NCI-H1436 treated with DMSO at 0.1 percent for 48 hours (cell line): ENCODE data around the gene IMPG2.

Source experiments
- DNase-seq: peaks from one replicate; lab custom pipeline; 2025; lab: John Stamatoyannopoulos, UW

The IMPG2 gene

DNA sequence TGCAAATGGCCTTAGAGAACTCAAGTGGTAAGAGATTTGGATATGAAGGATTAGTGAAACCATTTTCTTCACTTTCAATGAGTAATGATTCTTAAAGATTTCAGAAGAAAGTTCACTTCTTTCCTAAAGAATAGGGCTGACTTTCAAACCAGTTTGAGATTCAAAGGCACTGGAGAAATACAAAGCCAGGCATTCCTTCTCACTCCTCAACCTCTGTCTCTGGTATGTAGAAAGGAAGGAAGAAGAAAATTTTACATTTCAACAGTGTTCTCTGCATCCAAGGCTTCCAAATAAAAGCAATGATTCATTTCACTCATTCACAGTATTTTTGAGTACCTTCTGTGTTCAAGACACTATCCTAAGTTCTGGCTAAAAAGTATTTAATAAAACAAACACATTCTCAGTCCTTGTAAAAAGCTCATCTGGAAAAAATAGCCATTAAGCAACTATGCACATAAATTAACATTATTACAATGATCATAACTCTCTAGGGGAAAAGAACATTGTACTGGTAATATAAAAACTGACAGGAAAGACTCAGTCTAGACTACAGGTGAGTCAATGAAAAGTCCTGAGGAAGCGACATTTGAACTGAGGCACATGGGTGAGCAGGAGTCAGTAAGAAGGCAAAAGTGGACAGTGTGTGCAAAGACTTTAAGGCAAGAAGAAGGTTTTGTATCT is 79.5 kb downstream of the IMPG2 start:
- no peak for DNase-seq

DNA sequence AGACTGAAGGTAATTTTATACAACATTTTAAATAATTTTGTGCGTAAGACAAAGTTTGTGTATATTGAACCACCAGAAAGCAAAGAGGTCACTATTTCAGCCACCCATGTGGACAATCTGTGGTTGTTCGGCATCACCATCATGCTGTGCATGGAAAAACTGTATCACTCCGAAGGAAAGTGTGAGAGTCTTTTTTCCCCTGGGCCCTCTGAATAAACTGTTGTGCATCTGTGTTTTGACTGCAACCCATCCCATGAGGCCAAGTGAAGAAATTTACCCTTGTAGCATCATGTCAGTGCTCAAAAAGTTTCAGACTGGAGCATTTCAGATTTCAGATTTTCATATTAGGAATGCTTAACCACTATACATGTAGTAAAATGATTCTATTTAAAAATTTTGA is 85.3 kb downstream of the IMPG2 start:
- no peak for DNase-seq

DNA sequence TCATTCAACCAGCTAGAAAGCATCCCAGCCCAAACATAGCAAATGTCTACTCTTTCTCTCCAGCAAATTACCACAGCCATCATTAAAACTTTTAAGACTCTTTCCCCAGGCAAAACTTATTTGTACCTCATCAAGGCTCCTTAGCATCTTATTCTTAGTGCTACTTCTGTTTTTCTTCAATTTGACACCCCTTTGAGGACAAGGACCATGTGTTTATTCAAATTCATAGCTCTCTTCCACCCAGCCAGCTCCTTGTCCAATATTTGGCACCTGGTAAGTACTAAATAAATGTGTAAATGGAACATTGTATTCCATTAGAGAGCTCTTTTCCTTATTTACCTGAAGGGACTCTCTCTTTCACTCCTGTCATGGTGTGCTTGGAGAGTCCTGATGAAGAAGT is 89.8 kb downstream of the IMPG2 start:
- DNase-seq, result no peak

DNA sequence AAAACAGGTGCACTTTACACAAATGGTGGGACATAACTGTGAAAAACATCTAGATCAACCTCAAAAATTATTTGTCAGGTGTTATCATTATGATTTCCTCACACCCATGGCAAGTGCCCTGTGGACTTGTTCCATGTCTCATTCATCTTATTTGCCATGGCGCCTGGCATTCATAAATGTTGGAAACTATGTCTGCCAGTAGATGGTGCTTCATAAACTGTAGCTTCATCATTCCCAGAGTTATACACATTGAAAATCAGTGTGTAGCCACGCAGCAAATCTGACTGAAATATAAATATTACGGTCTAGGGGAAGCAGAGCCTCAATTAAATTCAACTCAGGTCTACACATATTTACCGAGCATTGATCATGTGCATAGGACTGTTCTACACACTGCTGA is 90.7 kb downstream of the IMPG2 start:
- DNase-seq, result no peak

DNA sequence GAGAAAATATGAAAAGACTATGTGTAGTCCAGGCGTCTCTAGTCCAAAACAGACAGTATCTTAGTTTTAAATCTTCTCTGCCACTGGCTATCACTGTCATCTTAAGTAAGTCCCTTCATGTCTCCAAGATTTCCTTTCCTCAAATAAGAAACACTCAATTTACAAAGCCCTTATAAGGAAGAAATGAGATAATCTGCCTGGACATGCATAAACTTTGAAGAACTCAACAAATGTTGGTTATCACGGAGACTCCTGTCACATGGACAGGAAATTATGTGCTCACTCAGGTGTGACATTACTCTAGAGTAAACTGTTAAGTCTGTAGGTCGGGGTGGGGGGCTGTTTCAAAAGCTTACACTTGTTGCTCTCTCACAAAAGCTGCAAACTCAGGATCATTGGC is 91.9 kb downstream of the IMPG2 start:
- DNase-seq, result no peak

DNA sequence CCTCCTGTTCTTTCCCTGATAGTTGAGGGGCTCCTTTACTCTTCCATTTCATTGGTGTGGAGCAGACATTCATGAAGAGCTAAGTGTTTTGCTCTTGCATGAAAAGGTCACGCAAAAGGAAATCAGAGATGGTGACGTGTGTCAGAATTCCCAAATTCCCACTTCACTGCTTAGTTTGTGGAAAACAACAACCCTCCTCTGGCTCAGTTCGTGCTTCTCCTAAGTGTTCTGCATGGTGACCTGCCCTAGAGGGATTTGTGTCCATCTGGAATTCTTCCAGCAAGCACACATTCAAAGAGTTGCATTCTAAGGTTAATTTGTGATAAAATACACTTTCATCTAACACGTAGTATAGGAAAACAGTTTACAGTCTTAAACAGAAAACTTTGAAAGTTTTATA is 95.6 kb downstream of the IMPG2 start:
- DNase-seq, result no peak

DNA sequence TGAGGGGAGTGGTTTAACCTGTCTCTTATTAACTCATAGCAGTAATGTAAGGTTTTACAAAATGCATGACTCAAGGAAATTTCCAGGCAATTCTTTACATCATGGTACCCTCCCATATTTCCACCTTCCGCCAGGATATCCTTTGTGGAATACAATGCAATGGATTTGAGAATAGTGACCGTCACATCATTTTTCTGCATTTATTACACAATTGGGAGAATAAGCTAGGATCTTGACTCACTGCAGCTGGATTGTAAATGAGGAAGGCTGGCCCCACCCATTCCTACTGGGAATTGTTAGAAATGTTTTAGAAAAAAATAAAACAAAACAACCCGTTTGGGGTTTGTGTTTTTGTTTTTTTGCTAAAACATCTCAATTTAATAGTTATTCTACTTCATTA is 97.4 kb downstream of the IMPG2 start:
- DNase-seq, result no peak

DNA sequence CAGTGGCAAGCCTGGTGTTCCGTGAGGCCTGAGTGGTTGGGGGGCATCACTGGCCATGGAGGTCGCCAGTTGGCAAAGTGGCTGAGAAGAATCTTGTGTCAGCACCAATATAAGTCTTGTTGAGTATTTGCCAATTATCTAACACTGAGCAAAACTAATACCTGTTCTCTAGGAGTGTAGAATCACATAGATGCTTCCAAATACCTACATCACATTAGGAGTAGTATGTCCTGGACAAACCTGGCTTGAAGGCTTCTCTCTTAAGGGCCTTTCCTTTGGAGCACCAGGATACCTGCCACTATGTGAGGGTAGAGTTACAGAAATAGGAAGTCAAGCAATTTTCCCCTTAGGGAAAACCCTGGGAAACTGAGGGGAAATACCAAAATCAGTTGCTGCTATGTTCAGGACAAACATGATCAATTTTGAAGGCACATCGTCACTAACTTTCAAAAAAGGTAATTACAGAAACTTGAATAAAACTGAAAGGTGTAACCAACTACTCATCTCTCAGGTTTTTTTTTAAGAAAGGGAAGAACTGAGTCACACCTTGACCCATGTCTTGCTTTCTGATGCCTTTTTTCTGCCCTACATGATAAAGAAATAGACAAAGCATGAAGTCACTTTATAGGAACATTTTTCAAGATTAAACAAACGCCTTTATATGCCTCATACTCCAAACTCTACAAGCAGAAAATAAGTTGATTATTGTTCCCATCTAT is 100.4 kb downstream of the IMPG2 start:
- no peak for DNase-seq

DNA sequence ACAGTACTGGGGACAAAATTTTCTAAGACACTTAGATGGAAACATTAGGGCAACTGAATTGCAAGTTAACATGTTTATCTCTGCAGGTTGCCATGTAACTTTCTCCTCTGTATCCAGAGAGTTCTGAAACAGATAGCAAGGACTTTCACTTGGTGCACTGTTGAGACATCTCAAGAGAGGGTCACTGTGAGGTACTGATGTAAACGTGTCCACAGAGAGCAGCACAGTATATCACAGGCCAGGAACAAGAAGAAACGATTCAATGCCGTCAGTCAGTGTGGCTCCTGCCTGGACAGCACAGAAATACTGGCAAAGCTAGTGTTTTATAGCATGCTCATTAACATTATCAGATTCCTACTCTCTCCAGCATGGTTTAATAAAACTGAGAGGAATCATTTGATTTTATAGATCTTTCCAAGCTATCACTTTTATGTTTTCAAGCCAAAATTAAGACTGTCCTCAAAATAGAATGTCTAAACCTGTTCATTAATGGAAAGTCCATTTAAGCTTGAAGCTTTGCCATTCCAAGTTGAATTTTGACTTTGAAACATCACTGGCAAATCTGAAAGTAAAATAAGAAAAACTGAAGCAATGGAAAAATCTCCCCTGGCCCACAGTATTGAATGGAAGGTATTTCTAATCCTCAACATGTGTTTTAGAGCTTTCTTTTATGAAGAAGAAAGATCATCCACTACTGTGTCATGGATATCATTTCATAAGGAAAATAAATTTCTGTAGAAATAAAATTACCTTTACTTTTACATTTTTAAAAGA is 102.7 kb downstream of the IMPG2 start:
- no peak for DNase-seq

DNA sequence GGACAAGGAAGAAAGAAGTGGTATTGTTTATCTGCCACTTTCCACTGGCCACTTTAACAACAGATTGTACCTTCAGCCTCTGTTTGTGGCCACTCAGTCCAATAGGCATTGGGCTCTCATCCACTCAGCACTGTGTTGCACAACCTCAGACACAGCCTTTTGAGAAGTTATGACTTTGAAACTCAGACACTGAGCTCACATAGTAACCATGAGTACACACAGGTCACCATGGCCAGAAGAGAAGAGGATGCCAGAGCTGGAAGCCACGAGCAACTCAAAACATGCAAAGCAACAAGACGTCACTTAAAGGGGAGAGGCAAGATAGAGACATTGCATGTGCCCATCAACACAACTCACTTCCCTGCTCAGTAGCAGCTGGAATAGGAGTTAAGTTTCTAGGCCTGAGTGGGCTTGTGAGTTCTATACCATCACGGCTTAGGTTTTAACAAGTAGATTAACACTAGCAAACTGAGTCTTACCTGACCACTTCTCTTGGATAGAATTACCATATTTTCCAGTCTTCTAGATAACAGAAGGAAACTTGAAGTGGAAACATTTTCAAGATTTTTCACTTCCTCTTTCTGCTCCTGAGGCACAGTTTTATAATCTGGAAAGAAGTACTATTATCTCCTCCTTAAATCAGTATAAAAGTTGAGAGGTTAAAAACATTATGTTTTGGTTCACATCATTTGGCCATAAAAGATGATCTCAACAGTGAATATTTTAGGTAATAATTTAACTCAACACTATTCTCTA is 103.5 kb downstream of the IMPG2 start:
- DNase-seq, result no peak

DNA sequence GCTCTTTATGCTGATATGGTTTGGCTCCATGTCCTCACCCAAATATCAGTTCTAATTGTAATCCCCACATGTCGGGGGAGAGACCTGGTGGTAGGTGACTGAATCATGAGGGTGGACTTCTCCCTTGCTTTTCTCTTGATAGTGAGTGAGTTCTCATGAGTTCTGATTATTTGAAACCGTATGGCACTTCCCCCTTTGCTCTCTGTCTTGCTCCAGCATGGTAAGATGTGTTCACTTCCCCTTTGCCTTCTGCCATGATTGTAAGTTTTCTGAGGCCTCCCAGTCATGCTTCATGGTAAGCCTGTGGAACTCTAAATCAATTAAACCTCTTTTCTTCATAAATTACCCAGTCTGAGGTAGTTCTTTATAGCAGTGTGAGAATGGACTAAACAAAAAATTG is 107.6 kb downstream of the IMPG2 start:
- DNase-seq, result no peak

DNA sequence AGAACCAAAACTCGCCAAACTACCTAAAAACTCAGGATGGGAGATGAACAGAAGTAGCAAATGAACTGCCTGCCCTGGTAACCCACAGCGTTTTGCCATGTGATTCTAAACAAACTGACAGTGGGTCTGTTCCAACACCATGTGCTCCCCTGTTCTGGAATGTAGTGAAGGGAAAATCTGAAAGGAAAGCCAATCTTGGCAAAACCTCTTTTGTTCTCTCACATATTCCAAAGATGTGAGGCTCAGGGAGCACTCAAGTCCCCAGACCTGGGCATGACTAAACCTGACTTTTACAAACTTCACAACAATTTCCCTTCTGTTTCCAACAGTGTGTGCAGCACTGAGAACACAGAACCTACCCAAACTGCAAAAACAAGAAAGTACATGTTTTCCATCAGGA is 116.1 kb downstream of the IMPG2 start:
- DNase-seq, result no peak

DNA sequence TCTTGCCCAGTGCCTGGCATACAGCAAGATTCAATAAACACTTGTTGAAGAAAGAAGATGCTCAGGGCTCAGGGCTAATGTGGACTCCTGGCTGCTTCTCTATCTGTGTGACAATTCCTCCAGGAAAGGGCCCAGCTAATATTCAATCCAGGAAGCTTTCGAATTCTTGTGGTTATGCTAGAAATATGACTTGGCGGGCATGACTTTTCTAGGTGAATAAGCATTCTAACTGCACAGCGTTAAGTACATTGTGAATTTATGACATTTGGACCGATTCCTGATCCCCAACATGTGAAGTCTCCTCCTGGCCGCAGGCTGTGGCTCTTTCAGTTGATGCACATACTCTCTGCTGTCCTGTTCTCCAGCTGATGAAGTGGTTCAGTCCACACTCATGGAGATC is 117.0 kb downstream of the IMPG2 start:
- DNase-seq, result no peak

DNA sequence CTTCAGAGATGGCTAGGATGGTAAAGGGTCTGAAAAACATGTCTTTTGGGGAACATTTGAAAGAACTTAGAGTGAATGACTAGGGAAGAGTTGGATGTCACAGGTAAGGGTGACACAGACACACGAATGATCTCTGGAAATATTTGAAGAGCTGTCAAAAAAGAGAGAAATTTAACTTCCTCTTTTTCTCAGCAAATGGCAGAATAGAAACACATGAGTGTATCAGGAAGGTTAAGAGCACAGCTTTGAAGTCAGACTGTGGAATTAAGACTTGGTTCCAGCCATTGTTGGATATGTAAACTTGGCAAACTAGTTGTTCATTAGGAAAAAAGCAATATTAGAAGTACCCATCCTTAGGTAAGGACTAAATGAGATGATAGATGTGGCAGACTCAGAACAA is 117.7 kb downstream of the IMPG2 start:
- DNase-seq, result no peak

DNA sequence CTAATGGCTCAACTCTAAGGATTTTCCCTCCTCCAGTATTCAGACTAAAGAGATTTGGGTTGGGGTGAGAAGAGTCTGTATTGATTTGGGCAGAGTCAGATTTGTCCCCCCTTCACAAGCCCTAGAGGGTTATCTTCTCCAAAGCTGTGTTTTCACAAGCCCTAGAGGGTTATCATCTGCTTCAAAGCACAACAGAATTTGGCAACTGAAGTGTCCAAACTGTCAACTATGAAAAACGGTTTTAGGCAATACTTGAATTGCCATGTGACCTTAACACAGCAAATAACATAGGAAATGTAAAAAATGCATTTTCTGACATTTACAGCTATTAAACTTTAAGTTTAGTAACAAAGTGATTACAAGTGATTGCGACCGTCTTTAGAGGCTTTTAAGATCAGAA is 119.9 kb downstream of the IMPG2 start:
- DNase-seq, result no peak

DNA sequence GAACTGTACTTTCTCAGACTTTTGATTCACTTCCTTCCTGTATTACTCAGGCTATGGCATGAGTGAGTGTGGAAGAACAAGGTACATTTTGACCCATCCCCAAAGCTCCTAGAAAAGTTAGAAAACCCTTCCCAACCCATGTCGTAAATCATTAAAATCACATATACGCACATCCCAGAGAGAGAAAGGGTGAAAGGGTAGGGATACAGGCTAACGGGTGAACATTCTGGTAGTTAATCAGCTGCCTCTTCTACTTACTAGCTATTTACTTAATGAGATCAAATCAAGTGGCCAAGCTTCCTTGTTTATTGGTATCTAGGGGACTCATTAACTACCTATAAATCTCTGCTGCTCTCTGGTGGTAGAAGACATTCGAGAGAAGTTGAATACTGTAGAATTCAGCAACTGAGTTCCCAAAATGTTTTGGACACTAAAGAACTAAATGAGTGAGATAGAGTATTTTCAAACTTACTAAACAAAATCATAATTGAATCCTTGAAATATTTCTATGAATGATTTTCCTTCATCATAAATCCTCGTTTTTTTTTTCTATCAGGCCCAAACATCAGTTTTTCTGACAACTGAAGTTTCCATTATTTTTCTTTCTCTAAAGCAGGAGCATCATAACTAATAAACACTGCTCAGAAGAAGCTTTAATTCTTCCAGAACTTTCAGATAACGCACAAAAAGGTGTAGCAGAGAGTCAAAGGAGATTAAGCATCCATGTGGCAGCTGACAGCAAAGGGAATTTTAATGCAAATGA is 124.2 kb downstream of the IMPG2 start:
- DNase-seq, result no peak

DNA sequence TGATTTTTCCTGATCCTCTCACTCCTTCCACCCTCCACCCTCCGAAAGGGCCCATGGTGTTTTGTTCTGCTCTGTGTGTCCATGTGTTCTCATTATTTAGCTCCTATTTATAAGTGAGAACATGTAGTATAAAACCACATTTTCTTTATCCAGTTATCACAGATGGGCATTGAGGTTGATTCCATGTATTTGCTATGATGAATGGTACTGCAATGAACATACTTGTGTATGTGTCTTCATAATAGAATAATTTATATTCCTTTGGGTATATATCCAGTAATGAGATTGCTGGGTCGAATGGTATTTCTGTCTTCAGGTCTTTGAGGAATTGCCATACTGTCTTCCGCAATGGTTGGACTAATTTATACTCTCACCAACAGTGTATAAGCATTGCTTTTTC is 126.0 kb downstream of the IMPG2 start:
- DNase-seq, result no peak

DNA sequence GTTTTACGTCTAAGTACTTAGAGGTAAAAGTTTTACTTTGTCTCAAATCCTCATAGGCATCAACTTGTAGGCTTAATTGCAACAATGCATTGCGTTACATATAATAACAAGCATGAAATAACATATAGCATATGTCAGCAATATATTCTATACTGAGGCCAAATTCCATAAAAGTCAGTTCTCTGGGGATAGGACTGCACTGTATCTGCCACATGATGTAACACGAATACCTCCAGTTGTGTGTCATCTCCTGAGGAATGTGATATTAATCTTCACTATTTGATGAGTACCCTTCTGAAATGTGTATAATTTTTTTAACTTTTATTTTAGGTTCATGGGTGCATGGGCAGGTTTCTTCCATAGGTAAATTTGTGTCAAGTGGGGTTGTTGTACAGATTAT is 126.4 kb downstream of the IMPG2 start:
- DNase-seq, result no peak

DNA sequence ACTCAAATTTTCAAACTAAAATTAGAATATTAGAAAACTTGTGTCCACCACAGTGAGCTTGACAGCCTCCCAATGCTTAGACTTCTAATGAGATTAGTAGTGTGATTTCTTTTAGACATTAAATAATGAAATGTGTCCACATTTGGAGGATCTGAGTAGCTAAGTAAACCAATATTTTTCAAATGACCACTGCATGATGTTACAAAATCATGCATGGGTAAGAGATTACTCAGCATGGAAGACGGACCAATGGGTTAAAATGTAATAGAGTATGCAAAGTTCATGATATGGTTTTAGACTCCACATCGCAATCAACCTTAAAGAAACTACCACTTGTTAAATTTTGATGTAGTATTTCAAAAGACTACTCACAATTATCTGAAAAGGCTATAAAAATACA is 130.6 kb downstream of the IMPG2 start:
- no peak for DNase-seq

DNA sequence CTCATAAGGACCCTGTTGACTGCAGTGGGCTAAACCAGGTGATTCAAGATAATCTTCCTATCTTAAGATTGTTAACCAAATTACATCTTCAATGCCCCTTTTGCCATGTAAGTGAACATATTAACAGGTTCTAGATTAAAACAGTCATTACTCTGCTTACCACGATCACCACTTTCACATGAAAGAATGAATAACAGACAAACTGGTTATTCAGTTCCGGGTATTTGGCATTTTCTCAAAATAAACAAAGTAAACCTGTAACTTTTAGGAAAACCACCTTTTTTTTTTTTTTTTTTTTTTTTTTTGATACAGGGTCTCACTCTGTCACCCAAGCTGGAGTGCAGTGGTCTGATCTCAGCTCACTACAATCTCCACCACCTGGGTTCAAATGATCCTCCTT is 131.2 kb downstream of the IMPG2 start:
- no peak for DNase-seq

DNA sequence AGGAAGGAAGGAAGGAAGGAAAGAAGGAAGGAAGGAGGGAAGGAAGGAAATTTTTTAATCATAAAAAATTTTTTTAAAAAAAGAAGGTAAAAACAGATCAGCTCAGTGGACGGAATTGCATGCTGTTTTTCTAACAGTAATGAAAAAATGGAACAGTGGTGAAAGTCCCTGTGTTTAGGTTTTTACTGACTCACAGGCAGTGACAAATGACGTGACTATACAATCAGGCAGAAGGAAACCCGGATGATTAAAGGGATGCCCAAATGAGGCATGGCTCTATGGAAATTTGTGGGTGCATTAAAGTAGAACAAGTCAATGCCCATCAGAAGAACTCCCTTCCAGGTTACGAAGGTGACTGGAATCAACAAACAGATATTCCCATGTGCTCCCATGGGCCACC is 135.0 kb downstream of the IMPG2 start:
- no peak for DNase-seq

DNA sequence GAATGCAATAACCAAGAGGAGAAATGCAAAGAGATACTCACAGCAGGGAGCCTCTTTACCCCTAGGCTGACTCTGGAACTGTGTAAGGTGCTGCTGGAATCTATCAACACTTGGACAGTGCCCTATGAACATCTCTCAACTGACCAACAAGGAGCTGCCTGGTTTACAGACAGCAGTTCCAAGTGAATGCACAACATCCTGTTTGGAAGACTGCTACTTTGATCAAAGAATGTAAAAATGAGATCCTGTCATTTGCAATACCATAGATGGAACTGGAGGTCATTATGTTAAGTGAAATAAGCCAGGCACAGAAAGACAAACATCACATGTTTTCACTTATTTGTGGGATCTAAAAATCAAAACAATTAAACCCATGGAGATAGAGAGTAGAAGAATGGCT is 136.3 kb downstream of the IMPG2 start:
- no peak for DNase-seq
